ENCODE data around the gene SOD1. TPM values are rescaled to one million over a fixed set of nuclear protein-coding genes. Genes with fewer than 3 reads are reported as not detected.

SOD1 gene
- total and polyA plus RNA-seq, 10 of the 15 experiments (the other 5 are each of a cell fraction or from before 2014, with no cell fraction given): 171 to 710 (median 313) TPM

GRCh38 chr21:31710586-31710985, 51.1 kb downstream of the SOD1 start:
- no peak overlapping the region for H3K4me2 ChIP-seq (ENCODE audit: control insufficient read depth, insufficient read depth)
- ChIA-PET CTCF (no interaction called here), POLR2A (interaction anchor here (0.6 to 1.0 kb wide), 3 partner anchors 24 to 89 kb away, joined by 3 to 4 read pairs (median 3); no protein-coding TSS in a partner anchor), SMC1A (ENCODE audit: uncharacterized antibody, unreplicated experiment) (no interaction called here), RAD21 (ENCODE audit: unreplicated experiment) (no interaction called here)
- in situ Hi-C loops (cut with MboI): no loop called here
- no peaks in the 10 kb centered on the region for H3K9me3 ChIP-seq (replicated peaks; ENCODE audit: control insufficient read depth, insufficient read depth, low read length)
- no peak for DNase-seq (ENCODE audit: low read depth, low spot score)
- H3K36me3 ChIP-seq (ENCODE audit: control insufficient read depth in 2 of 2, insufficient read depth in 2 of 2, low read length in 1 of 2): no peaks in the 10 kb centered on the region; a peak in 1 of 4 replicates
- FAIRE-seq: no peak
- H4K20me1 ChIP-seq (ENCODE audit: control insufficient read depth, insufficient read depth): no peaks in the 10 kb centered on the region; the same call in 1 of the 2 replicates
- intact Hi-C loops (cut with micrococcal nuclease; ENCODE audit: unreplicated experiment): no loop called here
- no peak overlapping the region for H2AFZ ChIP-seq (ENCODE audit: control insufficient read depth, low read depth, low read length)
- H3K9ac ChIP-seq (ENCODE audit: control insufficient read depth, insufficient read depth, low read length): no peak overlapping the region
- H3K4me1 ChIP-seq (ENCODE audit: control insufficient read depth, insufficient read depth, low read length): no peaks in the 10 kb centered on the region; the same call in 1 of the 2 replicates
- H3K27me3 ChIP-seq (replicated peaks in 1 of 2; ENCODE audit: control insufficient read depth in 2 of 2, insufficient read depth in 2 of 2, low read length in 1 of 2): no peaks in the 10 kb centered on the region
- no peak overlapping the region for H3K27ac ChIP-seq (ENCODE audit: control insufficient read depth, insufficient read depth)
- H3K79me2 ChIP-seq (ENCODE audit: control insufficient read depth, insufficient read depth, low read length): peaks cover 83% of the 10 kb centered on the region
- ATAC-seq: no peak
- TF ChIP-seq E2F8 (IDR thresholded peaks at IDR 0.05; ENCODE audit: low read depth, partially characterized antibody): no peak
- no peak for TF ChIP-seq PML (IDR thresholded peaks at IDR 0.05; ENCODE audit: low read length)
- TF ChIP-seq MXI1 (IDR thresholded peaks at IDR 0.05; ENCODE audit: low read depth, low read length): no peak
- TF ChIP-seq NR2C1 (IDR thresholded peaks at IDR 0.05): no peak
- TF ChIP-seq SPI1 (IDR thresholded peaks at IDR 0.05; ENCODE audit: borderline replicate concordance, insufficient read depth, low read depth, low read length): no peak
- no peak for TF ChIP-seq CREM (IDR thresholded peaks at IDR 0.05; ENCODE audit: low read depth)
- no peak for TF ChIP-seq SIX5 (IDR thresholded peaks at IDR 0.05; ENCODE audit: low read depth, low read length, severe bottlenecking)
- no peak for TF ChIP-seq ZNF217 (IDR thresholded peaks at IDR 0.05)
- WGBS (ENCODE audit: insufficient coverage, insufficient replicate concordance, low lambda C conversion rate, missing lambda C conversion rate): 100% methylated on average over 1 of the region's 1 CpG
- no peak overlapping the region for H3K4me3 ChIP-seq
- no TSS peak for BruUV-seq (replicated peaks)

All from GM12878 (cell line).